Activated CD4-positive, alpha-beta T cell treated with anti-CD3 and anti-CD28 coated beads, Interleukin-2, amount 10 ng/mL, durations not matched to agents 24 days and 14 days (primary cell): ENCODE measurements around the gene AKAP10. TPM values are rescaled to one million over a fixed set of nuclear protein-coding genes. Genes with fewer than 3 reads are reported as not detected.
"Not testable (repeated sequence)": the region's sequence is repeated elsewhere in the genome, so short reads cannot be mapped to it uniquely, and the experiment has no call there.

ENCODE experiments used
- DNase-seq: peaks from one replicate; pipeline ENCODE4 v3.0.0; 2022
- H3K27ac Mint-ChIP-seq: one replicate; pipeline ENCODE4 v1.8.0; 2022; ENCODE audit warnings: mild to moderate bottlenecking, mixed read lengths
- H3K27me3 Mint-ChIP-seq: one replicate; pipeline ENCODE4 v1.8.0; 2022; ENCODE audit warnings: mixed read lengths
- H3K36me3 Mint-ChIP-seq: one replicate; pipeline ENCODE4 v1.8.0; 2022; ENCODE audit warnings: low read depth, mild to moderate bottlenecking, mixed read lengths
- H3K4me1 Mint-ChIP-seq: one replicate; pipeline ENCODE4 v1.8.0; 2021; ENCODE audit warnings: mixed read lengths
- H3K4me3 Mint-ChIP-seq: one replicate; pipeline ENCODE4 v1.8.0; 2022; ENCODE audit warnings: mild to moderate bottlenecking, moderate library complexity, mixed read lengths
- H3K9me3 Mint-ChIP-seq: one replicate; pipeline ENCODE4 v1.8.0; 2021; ENCODE audit warnings: mixed read lengths
- intact Hi-C: fragments of 100-400 bp; cut with micrococcal nuclease; formaldehyde crosslinking; loops from one replicate; pipeline ENCODE4 v1.15.1; 2023
- total RNA-seq: library from RNA; stranded (reverse); gene quantifications from 2 replicates; pipeline ENCODE4 v1.2.3, GENCODE V29; 2022

AKAP10 gene
- total RNA-seq, 1 donor from 2014 or later, result 42.2 TPM

DNA sequence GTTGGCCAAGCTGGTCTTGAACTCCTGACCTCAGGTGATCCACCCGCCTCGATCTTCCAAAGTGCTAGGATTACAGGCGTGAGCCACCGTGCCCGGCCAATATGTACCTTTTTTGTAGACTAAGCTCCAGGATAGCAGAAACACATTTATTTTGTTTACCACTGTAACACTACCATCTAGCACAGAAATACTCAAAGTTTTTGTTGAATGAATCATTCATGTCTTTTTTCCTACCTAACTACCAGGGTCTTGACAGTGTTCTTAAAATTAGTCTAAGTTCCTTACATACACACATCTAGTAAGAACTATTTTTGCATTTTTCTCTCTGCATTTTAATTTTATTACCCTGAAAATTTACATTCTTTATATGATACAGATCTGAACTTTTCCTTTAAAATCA lies 44.4 kb downstream of the AKAP10 start:
- Mint-ChIP-seq H3K9me3 (no peaks in the 10 kb centered on the region), H3K4me1 (peaks cover 8% of the 10 kb centered on the region), H3K36me3 (peaks cover 50% of the 10 kb centered on the region), H3K27me3 (no peaks in the 10 kb centered on the region), H3K27ac (no peak overlapping the region), H3K4me3 (no peak overlapping the region)
- DNase-seq, result no peak
- intact Hi-C loops, result no loop called here

DNA sequence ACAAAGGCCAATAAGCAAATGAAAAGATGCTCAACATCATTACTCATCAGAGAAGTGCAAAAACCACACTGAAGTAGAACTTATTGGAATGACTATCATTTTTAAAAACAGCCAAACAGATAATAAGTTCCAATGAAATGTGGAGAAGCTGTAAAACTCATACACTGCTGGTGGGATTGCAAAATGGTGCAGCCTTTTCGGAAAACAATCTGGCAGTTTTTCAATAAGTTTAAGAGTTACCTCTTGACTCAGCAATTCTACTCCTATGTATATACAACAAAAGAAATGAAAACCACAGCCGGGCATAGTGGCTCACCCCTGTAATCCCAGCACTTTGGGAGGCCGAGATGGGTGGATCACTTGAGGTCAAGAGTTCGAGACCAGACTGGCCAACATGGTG lies 49.3 kb downstream of the AKAP10 start:
- Mint-ChIP-seq H3K4me1 (peaks cover 14% of the 10 kb centered on the region), H3K27ac (peak overlapping the region; percentile 63), H3K27me3 (no peaks in the 10 kb centered on the region), H3K9me3 (no peaks in the 10 kb centered on the region), H3K36me3 (peaks cover 66% of the 10 kb centered on the region), H3K4me3 (no peak overlapping the region)
- DNase-seq, result peak; percentile 38
- intact Hi-C loops, result no loop called here

DNA sequence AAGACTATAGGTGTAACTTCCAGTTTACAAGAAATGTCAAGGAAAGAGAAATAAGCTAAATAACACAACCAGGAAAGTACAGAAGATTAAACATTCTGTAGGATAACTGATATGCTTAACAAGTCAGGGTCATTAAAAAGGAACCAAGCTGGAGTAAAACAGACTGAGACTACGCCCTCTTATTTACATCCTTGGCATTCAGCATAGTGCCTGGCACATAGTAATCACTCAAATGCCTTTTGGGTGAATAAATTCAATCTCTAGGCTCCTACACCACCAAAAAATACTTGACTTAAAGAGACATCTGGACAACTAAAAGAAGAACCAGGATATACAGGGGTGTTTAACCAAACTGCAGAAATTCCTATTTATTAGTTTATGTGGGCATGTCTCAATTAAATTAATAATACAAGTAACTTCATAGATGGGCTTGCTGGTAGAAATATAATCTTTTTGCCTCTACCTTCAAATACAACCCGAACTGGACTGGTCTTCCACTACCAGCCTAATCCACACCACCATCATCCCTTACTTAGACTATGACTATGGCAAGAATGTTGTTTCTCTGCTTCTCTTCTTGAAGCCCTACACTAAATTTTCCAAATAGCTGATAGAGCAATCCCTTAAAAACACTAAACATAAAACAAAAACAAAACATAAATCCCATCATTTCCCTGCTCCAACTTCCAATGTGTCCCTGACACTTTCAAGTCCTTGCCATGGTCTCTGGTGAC lies 62.2 kb downstream of the AKAP10 start:
- H3K4me1 Mint-ChIP-seq, result peaks cover 9% of the 10 kb centered on the region
- intact Hi-C loops, result no loop called here
- H3K36me3 Mint-ChIP-seq, result peaks cover 52% of the 10 kb centered on the region
- H3K4me3 Mint-ChIP-seq, result no peak overlapping the region
- H3K27ac Mint-ChIP-seq, result no peak overlapping the region
- H3K27me3 Mint-ChIP-seq, result no peaks in the 10 kb centered on the region
- no peak for DNase-seq
- H3K9me3 Mint-ChIP-seq, result no peaks in the 10 kb centered on the region

DNA sequence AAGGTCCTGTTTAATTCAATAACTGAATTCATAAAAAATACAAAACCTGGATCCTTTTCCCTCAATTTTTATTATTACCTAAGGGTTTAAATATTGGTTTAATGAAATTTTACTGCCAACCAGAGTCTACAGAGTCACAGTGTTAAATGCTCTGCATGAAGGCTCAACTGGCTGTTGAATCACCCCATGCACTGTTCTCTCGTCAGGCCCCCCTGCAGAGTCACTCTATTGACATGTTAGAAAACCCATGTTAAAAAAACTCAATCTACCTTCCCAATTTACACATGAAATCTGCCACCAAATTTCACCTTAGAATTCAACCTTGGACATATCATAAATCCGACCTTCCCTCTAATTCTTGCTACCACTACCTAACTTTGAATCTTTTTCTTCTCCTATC lies 66.6 kb downstream of the AKAP10 start:
- Mint-ChIP-seq H3K27me3 (no peaks in the 10 kb centered on the region), H3K4me1 (peaks cover 7% of the 10 kb centered on the region)
- DNase-seq, result no peak

DNA sequence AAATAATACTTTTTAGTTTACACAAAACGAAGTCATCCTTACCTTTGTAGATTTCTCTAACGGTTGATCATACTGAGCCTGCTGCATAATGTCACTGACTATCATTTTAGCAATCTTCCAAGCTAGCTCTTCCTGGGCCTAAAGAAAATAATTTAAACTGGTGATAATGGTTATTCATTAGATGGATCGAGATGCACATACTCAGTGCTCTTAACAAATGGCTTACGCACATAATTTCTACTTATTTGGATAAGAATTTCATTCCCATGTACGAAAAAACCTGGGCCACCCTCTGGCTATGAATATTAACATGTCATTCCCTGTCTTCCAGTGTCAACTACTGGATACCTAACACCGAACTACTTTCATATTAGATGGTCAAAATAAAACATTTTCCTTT lies 68.5 kb downstream of the AKAP10 start:
- DNase-seq, result no peak
- no peak overlapping the region for H3K27ac Mint-ChIP-seq
- no peak overlapping the region for H3K4me3 Mint-ChIP-seq
- H3K36me3 Mint-ChIP-seq, result peaks cover 56% of the 10 kb centered on the region
- peaks cover 2% of the 10 kb centered on the region for H3K4me1 Mint-ChIP-seq
- no peaks in the 10 kb centered on the region for H3K27me3 Mint-ChIP-seq
- intact Hi-C loops, result no loop called here
- H3K9me3 Mint-ChIP-seq, result no peaks in the 10 kb centered on the region

More for the DNA sequence above, 66.6 kb downstream of the AKAP10 start:
- Mint-ChIP-seq H3K27ac (no peak overlapping the region), H3K36me3 (peaks cover 56% of the 10 kb centered on the region), H3K9me3 (no peaks in the 10 kb centered on the region), H3K4me3 (no peak overlapping the region)
- intact Hi-C loops, result no loop called here

DNA sequence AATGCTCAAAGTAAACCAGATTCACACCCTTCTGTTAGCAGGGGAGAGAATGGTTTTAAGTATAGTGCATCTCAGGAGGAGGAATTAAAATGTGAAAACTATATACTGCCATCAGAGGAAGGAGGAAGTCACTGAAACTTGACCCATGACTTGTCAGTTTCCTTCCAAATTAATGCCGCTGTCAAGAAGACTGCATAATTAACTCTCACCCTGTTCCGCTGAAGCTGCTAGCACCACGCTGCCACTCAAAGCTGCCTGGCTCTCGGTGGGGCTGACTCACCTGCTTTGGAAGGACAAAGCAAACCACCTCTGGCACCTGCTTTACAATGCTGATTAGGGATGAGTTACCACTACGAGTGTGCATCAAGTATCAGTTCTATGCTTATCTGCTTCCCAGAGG lies 72.1 kb downstream of the AKAP10 start:
- Mint-ChIP-seq H3K4me1 (no peaks in the 10 kb centered on the region), H3K4me3 (no peak overlapping the region), H3K36me3 (peaks cover 56% of the 10 kb centered on the region), H3K27ac (no peak overlapping the region), H3K27me3 (no peaks in the 10 kb centered on the region), H3K9me3 (no peaks in the 10 kb centered on the region)
- DNase-seq, result no peak
- intact Hi-C loops, result no loop called here

DNA sequence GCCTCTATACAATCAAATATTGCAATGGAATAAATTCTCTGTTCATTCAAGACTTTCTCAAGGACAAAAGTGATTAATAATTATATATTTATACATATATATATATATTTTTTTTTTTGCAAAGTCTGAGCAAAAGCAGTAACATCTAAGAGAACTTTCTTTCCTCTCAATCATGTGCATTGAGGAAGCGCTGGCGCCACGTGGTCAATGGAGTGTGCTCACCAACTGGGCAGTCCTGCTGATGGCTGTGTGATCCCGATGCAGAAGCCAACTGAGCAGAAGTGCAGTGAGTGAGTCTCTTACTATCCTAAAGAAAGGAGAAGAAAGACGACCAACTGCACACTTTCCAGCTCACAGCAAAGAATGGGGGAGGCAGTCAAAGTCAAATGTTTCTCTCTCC lies 72.7 kb downstream of the AKAP10 start:
- no peaks in the 10 kb centered on the region for H3K9me3 Mint-ChIP-seq
- peaks cover 56% of the 10 kb centered on the region for H3K36me3 Mint-ChIP-seq

DNA sequence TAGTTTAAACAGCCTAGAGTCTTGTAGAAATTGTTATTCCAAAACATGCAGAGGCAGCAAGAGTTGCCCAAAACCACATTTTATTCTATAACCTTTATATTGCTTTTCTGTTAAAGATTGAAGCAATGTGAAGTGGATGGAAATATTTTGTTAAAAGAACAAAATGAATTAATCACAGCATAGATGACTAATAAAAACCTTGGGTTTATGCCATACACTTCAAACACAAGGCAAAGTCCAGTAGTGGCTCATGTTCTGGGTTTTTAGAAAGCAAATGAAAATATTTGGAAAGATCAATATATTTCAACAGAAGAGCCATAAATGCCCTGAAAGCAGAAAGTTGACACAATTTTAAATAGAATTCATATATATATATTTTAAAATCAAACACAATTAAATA lies 73.2 kb downstream of the AKAP10 start:
- Mint-ChIP-seq H3K27ac (no peak overlapping the region), H3K27me3 (no peaks in the 10 kb centered on the region), H3K4me3 (no peak overlapping the region), H3K9me3 (no peaks in the 10 kb centered on the region), H3K36me3 (peaks cover 52% of the 10 kb centered on the region), H3K4me1 (no peaks in the 10 kb centered on the region)
- intact Hi-C loops, result no loop called here
- no peak for DNase-seq

More for the DNA sequence above, 72.7 kb downstream of the AKAP10 start:
- intact Hi-C loops, result no loop called here
- DNase-seq, result no peak
- Mint-ChIP-seq H3K4me1 (no peaks in the 10 kb centered on the region), H3K4me3 (no peak overlapping the region), H3K27me3 (no peaks in the 10 kb centered on the region), H3K27ac (no peak overlapping the region)

DNA sequence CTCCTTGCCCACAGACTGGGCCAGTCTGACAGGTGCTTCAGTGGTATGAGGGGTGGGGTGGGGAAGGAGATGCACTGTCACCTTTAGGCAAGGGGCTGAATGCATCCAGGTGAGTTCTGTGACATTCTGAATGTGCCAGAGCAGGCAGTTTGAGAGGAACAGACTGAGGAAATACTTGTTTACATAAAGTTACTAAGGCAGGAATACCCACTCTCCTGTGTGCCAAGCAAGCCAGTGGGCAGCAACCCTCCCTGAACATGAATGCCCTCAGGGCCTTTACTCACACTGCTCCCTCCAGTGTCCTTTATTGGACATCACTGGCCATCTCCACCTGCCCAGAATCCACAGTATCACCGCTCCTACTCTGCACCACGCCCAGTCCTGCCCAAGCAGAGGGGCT lies 76.8 kb downstream of the AKAP10 start:
- Mint-ChIP-seq H3K27me3 (no peaks in the 10 kb centered on the region), H3K4me3 (no peak overlapping the region)

DNA sequence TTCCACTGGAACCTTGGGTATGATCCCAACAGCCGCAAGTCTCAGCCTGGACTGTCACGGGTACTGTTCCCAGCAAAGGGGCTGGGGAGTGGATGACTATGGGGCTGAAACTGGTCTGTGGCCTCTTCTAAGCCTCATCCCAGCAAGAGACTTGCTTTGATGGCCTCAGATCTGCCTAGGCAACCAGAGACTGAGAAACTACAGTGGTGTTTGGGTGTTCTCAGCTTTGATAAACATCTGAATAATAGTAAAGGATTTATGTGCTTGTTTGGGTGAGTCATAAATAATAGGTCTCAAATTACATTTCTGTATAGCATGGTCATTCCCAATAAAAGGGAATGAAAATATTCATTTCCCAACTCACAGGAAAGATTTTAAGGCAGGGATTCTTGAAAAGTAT lies 79.7 kb downstream of the AKAP10 start:
- Mint-ChIP-seq H3K4me3 (no peak overlapping the region), H3K27ac (no peak overlapping the region), H3K36me3 (peaks cover 8% of the 10 kb centered on the region), H3K27me3 (no peaks in the 10 kb centered on the region), H3K9me3 (no peaks in the 10 kb centered on the region), H3K4me1 (no peaks in the 10 kb centered on the region)
- DNase-seq, result no peak
- intact Hi-C loops, result no loop called here

More for the DNA sequence above, 76.8 kb downstream of the AKAP10 start:
- intact Hi-C loops, result no loop called here
- Mint-ChIP-seq H3K36me3 (peaks cover 30% of the 10 kb centered on the region), H3K27ac (no peak overlapping the region), H3K9me3 (no peaks in the 10 kb centered on the region), H3K4me1 (no peaks in the 10 kb centered on the region)
- no peak for DNase-seq

DNA sequence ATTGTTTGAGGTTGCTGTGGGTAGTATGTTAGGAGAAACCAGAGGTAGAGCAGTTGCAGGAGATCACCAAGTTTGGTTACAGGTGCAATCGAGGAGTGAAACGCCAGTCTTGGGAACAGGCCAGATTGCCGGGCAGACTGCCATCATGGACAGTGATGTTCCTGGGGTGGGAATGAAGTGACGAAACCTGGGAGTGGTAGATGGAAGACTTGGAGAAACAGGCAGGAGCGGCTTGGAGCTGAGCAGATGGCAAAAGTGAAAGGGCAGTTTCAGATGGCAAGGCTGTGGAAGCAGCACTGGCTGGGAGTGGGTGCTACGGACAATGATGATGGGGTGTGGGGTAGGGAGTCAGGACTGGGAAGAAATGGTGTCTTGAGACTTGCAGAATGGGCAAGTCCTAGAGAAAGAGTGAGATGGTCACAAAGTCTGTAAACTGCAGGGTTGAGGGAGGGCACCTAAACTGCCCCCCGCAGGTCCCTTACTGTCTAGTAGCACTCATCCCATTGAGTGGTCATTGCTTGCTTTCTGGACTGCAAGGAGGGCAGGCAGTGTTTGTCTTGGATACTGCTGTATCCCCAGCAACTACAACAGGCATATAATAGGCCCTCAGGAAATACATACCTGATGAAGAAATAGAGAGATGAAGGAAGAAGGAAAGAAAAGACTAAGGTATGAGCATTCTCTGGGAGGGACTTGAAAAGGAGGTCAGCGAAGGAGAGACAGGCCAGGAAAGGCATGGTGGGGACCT lies 80.4 kb downstream of the AKAP10 start:
- no peak for DNase-seq
- intact Hi-C loops, result no loop called here
- no peaks in the 10 kb centered on the region for H3K4me1 Mint-ChIP-seq
- peaks cover 6% of the 10 kb centered on the region for H3K36me3 Mint-ChIP-seq
- H3K27me3 Mint-ChIP-seq, result no peaks in the 10 kb centered on the region
- no peak overlapping the region for H3K27ac Mint-ChIP-seq
- no peaks in the 10 kb centered on the region for H3K9me3 Mint-ChIP-seq
- no peak overlapping the region for H3K4me3 Mint-ChIP-seq

DNA sequence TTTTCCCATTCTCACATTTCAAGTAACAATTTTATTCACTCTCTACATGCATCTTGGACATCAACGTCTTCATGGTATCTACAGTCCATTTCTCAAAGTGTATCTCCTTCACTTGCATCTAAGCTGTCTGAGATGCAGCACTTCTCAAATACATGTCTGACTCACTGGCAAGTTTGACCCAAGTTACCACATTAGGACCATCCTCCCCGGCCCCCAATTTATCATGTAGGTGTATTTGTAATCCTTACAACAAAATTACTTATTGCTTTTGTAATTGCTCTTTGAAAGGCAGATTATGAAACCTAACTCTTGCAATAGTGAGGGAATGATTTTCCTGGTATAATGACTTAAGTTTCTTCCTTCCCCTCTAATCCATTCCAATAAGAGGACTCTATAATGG lies 80.9 kb downstream of the AKAP10 start:
- no peak for DNase-seq

DNA sequence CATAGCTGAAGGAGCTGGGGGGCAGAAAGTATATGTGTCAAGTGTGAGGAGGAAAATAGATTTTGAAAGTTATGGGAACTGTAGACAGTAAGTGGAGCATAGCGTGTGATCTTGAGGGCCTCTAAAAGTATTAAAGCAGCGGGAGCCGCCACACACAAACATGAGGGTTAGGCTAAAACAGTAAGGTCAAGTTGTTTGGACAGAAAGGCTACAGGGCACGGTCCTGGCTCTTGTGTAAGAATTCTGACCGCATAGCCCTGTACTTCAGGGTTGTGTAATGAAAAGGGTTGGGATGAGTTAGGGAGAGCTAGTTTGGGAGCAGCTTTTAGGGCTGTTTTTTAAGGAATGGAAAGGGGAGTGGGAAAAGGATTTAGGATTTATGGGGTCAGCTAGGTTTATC lies 87.1 kb downstream of the AKAP10 start:
- H3K27ac Mint-ChIP-seq, intact Hi-C loops, H3K9me3 Mint-ChIP-seq, H3K27me3 Mint-ChIP-seq, DNase-seq, H3K36me3 Mint-ChIP-seq, H3K4me1 Mint-ChIP-seq, H3K4me3 Mint-ChIP-seq: not testable (repeated sequence)

More for the DNA sequence above, 80.9 kb downstream of the AKAP10 start:
- Mint-ChIP-seq H3K27ac (no peak overlapping the region), H3K27me3 (no peaks in the 10 kb centered on the region), H3K4me1 (no peaks in the 10 kb centered on the region), H3K4me3 (no peak overlapping the region), H3K9me3 (no peaks in the 10 kb centered on the region), H3K36me3 (peaks cover 6% of the 10 kb centered on the region)
- intact Hi-C loops, result no loop called here

DNA sequence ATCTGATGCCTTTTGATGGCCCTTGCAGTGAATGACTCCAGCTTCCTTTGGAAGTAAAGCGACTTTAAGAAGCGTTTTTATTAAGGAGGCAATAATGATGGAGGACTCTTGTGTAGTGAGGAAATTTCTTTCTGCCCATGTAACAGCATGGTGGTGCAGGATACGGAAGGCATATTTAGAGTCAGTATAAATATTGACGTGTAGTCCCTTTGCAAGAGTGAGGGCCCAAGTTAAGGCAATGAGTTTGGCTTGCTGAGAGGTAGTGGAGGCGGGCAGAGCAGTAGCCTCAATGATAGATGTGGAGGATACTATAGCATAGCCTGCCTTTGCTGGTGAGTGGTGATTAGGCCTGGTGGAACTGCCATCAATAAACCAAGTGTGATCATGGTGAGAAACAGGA lies 87.6 kb downstream of the AKAP10 start:
- intact Hi-C loops, DNase-seq, H3K27ac Mint-ChIP-seq, H3K4me1 Mint-ChIP-seq, H3K9me3 Mint-ChIP-seq, H3K36me3 Mint-ChIP-seq, H3K27me3 Mint-ChIP-seq, H3K4me3 Mint-ChIP-seq: not testable (repeated sequence)
